ENCODE data around the gene HOXC6. TPM values are rescaled to one million over a fixed set of nuclear protein-coding genes. Genes with fewer than 3 reads are reported as not detected.
A peak's percentile ranks its signal among the peaks of the same experiment; 100 is the strongest.
"Not testable (repeated sequence)": the region's sequence is repeated elsewhere in the genome, so short reads cannot be mapped to it uniquely, and the experiment has no call there.

Gene HOXC6
- total and polyA plus RNA-seq, 8 donors: 0.14 to 0.41 (median 0.28) TPM; not detected in 2

- intact Hi-C loops (cut with DNase I): no loop called here
- Histone ChIP-seq H3K27ac (no peak overlapping the region), H3K4me3 (no peak overlapping the region), H3K4me1 (no peaks in the 10 kb centered on the region), H3K36me3 (no peaks in the 10 kb centered on the region), H3K9me3 (no peaks in the 10 kb centered on the region), H3K27me3 (peaks cover 0 to 6% (median 3%) of the 10 kb centered on the region in 4 donors)
- WGBS, 2 donors: 15 to 16% methylated on average over 16 of the region's 16 CpGs
- no peak for TF ChIP-seq CTCF (IDR thresholded peaks at IDR 0.05)
- FAIRE-seq (no peak), ATAC-seq (peak in 3 of 4 donors; percentile 15 to 35 (median 31)), DNase-seq (no peak)
Observed at GRCh38 chr12:54039417-54040147, 11.3 kb downstream of the HOXC6 start.

GRCh38 chr12:54040148-54040494 lies 11.9 kb downstream of the HOXC6 start:
- FAIRE-seq: no peak
- TF ChIP-seq CTCF (IDR thresholded peaks at IDR 0.05): no peak
- H3K27ac ChIP-seq: no peak overlapping the region
- H3K36me3 ChIP-seq: no peaks in the 10 kb centered on the region
- H3K27me3 ChIP-seq: peaks cover 0 to 6% (median 2%) of the 10 kb centered on the region in 4 donors
- H3K9me3 ChIP-seq: no peaks in the 10 kb centered on the region
- DNase-seq: no peak
- H3K4me1 ChIP-seq: no peaks in the 10 kb centered on the region
- WGBS, 2 donors: 50 to 56% methylated on average over 4 of the region's 4 CpGs
- intact Hi-C loops (cut with DNase I): no loop called here
- ATAC-seq: peak in 2 of 4 donors; percentile 36 to 42
- no peak overlapping the region for H3K4me3 ChIP-seq

GRCh38 chr12:54040648-54041047 lies 12.4 kb downstream of the HOXC6 start:
- Histone ChIP-seq H3K27ac (no peak overlapping the region), H3K4me1 (no peaks in the 10 kb centered on the region), H3K9me3 (no peaks in the 10 kb centered on the region), H3K36me3 (no peaks in the 10 kb centered on the region), H3K4me3 (no peak overlapping the region), H3K27me3 (peaks cover 0 to 11% (median 4%) of the 10 kb centered on the region in 4 donors)
- no peak for FAIRE-seq
- 31 to 50% methylated on average over 3 of the region's 3 CpGs for WGBS, 2 donors
- no peak for TF ChIP-seq CTCF (IDR thresholded peaks at IDR 0.05)
- intact Hi-C loops (cut with DNase I): no loop called here
- no peak for ATAC-seq
- DNase-seq: no peak

DNA sequence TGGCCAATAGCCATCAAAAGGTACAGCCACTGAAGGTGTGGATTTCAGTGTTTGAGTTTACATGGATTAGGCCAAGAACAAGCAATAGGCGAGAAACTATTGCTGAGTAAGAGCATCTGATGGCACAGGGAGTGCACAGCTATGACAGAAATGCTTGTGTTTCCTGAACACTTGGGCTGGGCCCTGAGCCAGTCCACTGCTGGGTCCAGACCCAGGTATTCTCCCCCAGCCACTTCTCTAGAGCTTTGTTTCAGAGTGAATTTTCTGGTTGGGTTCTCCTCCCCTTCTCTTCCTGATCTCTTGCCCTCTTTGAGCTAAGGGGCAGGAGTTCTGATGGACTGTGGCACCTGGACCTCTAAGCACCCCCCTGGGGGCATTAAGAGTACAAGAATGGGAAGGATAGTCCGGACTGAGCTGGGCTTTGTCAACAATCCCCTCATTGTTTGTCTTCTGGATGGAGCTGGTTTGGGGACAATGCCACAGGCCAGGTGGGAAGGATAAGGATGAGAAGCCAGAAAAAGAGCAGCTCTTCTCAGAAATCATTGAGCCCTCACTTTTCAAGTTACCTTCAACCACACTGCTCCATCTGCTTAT lies 13.0 kb downstream of the HOXC6 start:
- DNase-seq (no peak), ATAC-seq (no peak), FAIRE-seq (no peak)
- Histone ChIP-seq H3K4me3 (no peak overlapping the region), H3K27me3 (peaks cover 0 to 15% (median 7%) of the 10 kb centered on the region in 4 donors), H3K27ac (no peak overlapping the region), H3K4me1 (no peaks in the 10 kb centered on the region), H3K36me3 (no peaks in the 10 kb centered on the region), H3K9me3 (no peaks in the 10 kb centered on the region)
- intact Hi-C loops (cut with DNase I): no loop called here
- 43 to 47% methylated on average over 2 of the region's 2 CpGs for WGBS, 2 donors
- TF ChIP-seq CTCF (IDR thresholded peaks at IDR 0.05): no peak

DNA sequence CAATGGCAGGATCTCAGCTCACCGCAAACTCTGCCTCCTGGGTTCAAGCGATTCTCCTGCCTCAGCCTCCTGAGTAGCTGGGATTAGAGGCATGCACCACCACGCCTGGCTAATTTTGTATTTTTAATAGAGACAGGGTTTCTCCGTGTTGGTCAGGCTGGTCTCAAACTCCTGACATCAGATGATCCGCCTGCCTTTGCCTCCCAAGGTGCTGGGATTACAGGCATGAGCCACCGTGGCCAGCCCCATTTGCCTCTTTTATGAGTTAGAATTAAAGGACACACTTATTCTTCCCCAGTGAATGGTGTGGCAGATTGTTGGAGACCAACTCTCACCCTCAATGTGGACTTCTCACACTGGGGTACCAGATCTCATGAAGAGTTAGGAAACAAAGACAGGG lies 13.8 kb downstream of the HOXC6 start:
- intact Hi-C loops (cut with DNase I); DNase-seq; H3K27ac ChIP-seq; H3K4me1 ChIP-seq; FAIRE-seq; H3K36me3 ChIP-seq; H3K4me3 ChIP-seq; H3K9me3 ChIP-seq; ATAC-seq: not testable (repeated sequence)
- H3K27me3 ChIP-seq: peaks cover 0 to 20% (median 7%) of the 10 kb centered on the region in 4 donors
- 47 to 50% methylated on average over 6 of the region's 6 CpGs for WGBS, 2 donors
